Ascending aorta (tissue), 2 donors: ENCODE data around the gene NSD2. TPM values are rescaled to one million over a fixed set of nuclear protein-coding genes. Genes with fewer than 3 reads are reported as not detected.

ENCODE experiments used
- DNase-seq, 2 donors: peaks; one replicate each; pipeline ENCODE4 v3.0.0-alpha.2; 2019; ENCODE audit warnings: low spot score in 2 of 2
- H3K27ac ChIP-seq, 2 donors: fragments of 200-600 bp; sonication (generic); one replicate each; pipeline ENCODE4 v1.5.1; 2016 to 2017; ENCODE audit warnings: mild to moderate bottlenecking in 1 of 2
- H3K27me3 ChIP-seq: fragments of 200-600 bp; sonication (generic); one replicate; pipeline ENCODE4 v1.5.1; 2017
- H3K36me3 ChIP-seq, 2 donors: fragments of 200-600 bp; sonication (generic); one replicate each; pipeline ENCODE4 v1.5.1; 2016
- H3K4me1 ChIP-seq, 2 donors: fragments of 200-600 bp; sonication (generic); one replicate each; pipeline ENCODE4 v1.5.1; 2016 to 2017; ENCODE audit warnings: mild to moderate bottlenecking in 1 of 2
- H3K4me3 ChIP-seq, 2 donors: fragments of 200-600 bp; sonication (generic); one replicate each; pipeline ENCODE4 v1.5.1; 2016 to 2017; ENCODE audit warnings: mild to moderate bottlenecking in 1 of 2
- H3K9me3 ChIP-seq, 2 donors: fragments of 200-600 bp; sonication (generic); one replicate each; pipeline ENCODE4 v1.5.1; 2016
- CTCF ChIP-seq, 3 experiments: fragments of 200-600 bp in 2 of 3; fragments of 450-650 bp in 1 of 3; sonication (generic) in 2 of 3; IDR thresholded peaks; one replicate each; pipeline ENCODE4 v1.5.1; 2016 to 2019; ENCODE audit warnings: antibody characterized with exemption in 3 of 3, mild to moderate bottlenecking in 1 of 3, moderate library complexity in 1 of 3
- intact Hi-C: fragments of 100-400 bp; cut with DNase I; formaldehyde crosslinking; loops from one replicate; pipeline ENCODE4 v1.15.1; 2023
- total RNA-seq: library from RNA; depleted of rRNA; stranded (reverse); fragments of >200 nt; gene quantifications from one replicate; pipeline ENCODE4 v1.1.0, GENCODE V29; 2016

Gene NSD2
- total RNA-seq, 1 donor from 2014 or later = 19.9 TPM

GRCh38 chr4:1973661-1974060, 102.5 kb downstream of the NSD2 start:
- Histone ChIP-seq H3K27ac (no peak overlapping the region), H3K27me3 (no peaks in the 10 kb centered on the region), H3K4me1 (no peaks in the 10 kb centered on the region), H3K9me3 (no peaks in the 10 kb centered on the region), H3K36me3 (peaks cover 44 to 56% of the 10 kb centered on the region in 2 donors), H3K4me3 (no peak overlapping the region)
- TF ChIP-seq CTCF (IDR thresholded peaks at IDR 0.05) = no peak
- no peak for DNase-seq
- intact Hi-C loops = no loop called here

DNA sequence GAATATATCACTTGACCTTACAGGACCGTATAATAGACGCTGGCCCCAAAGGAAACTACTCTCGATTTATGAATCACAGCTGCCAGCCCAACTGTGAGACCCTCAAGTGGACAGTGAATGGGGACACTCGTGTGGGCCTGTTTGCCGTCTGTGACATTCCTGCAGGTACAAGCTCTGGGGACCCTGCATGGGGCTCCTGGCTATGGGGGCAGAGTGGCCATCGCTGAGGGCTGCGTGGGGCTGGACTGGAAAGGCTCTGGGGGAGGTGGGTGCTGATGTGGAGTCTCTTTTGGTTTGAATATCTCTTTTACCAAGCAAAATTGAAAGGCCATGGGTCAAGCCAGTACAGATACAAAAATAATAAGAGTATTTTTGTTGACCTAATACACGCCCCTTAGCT, 103.6 kb downstream of the NSD2 start:
- H3K27ac ChIP-seq = no peak overlapping the region
- no peak for TF ChIP-seq CTCF (IDR thresholded peaks at IDR 0.05)
- H3K27me3 ChIP-seq = no peaks in the 10 kb centered on the region
- H3K9me3 ChIP-seq = no peaks in the 10 kb centered on the region
- no peak overlapping the region for H3K4me3 ChIP-seq
- H3K4me1 ChIP-seq = no peaks in the 10 kb centered on the region
- peak in 1 of 2 donors; percentile 59 for DNase-seq
- intact Hi-C loops = no loop called here
- H3K36me3 ChIP-seq = peaks cover 53 to 68% of the 10 kb centered on the region in 2 donors

- DNase-seq = peak in 1 of 2 donors; percentile 42
- no peaks in the 10 kb centered on the region for H3K4me1 ChIP-seq
- H3K27ac ChIP-seq = no peak overlapping the region
- no peaks in the 10 kb centered on the region for H3K9me3 ChIP-seq
- no peak overlapping the region for H3K4me3 ChIP-seq
- H3K36me3 ChIP-seq = peaks cover 54 to 73% of the 10 kb centered on the region in 2 donors
- H3K27me3 ChIP-seq = no peaks in the 10 kb centered on the region
- TF ChIP-seq CTCF (IDR thresholded peaks at IDR 0.05) = no peak
- intact Hi-C loops = no loop called here
Measured at GRCh38 chr4:1975391-1975801, 104.2 kb downstream of the NSD2 start.

GRCh38 chr4:1975880-1976279, 104.7 kb downstream of the NSD2 start:
- no peak for TF ChIP-seq CTCF (IDR thresholded peaks at IDR 0.05)
- Histone ChIP-seq H3K36me3 (peaks cover 55 to 78% of the 10 kb centered on the region in 2 donors), H3K4me3 (no peak overlapping the region), H3K9me3 (no peaks in the 10 kb centered on the region), H3K4me1 (no peaks in the 10 kb centered on the region), H3K27me3 (no peaks in the 10 kb centered on the region), H3K27ac (no peak overlapping the region)
- DNase-seq = no peak
- intact Hi-C loops = no loop called here

DNA sequence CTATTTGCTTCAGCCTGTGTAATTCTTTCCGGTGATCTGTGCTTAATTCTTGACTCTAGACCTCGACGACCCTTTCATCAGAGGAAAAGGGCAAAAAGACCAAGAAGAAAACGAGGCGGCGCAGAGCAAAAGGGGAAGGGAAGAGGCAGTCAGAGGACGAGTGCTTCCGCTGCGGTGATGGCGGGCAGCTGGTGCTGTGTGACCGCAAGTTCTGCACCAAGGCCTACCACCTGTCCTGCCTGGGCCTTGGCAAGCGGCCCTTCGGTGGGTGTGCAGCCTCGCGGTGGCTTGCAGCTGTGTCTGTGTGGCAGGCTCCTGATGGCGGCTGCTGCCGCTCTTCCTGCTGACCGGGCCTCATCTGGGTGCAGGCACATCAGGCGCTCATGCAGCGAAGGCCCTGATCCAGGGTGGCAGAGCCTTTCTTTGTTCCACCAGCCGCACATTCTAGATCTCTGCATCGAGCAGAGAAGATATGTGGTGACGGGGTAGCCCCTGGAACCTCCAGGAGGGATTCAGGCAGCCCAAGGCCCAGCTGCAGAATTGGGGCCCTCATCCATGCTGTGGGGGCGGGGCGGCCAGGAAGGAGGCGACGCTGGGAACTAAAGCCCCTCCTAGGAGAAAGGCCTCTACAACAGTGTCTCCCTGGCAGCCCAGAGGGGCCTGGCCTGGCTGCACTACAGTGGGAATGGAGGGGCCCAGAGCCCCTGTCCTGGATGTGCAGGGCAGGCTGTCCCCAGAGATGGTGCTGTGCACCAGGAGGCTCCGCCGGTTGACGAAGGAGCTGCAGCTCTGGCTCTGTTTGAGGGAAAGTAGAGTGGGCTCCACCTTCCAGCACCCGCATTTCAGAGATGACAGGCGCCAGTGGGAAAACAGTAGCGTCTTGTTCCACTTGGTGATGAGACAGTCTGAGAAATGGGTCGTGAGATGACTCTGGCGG, 105.5 kb downstream of the NSD2 start:
- Histone ChIP-seq H3K36me3 (peaks cover 57 to 85% of the 10 kb centered on the region in 2 donors), H3K4me3 (no peak overlapping the region), H3K27ac (no peak overlapping the region), H3K27me3 (no peaks in the 10 kb centered on the region), H3K9me3 (no peaks in the 10 kb centered on the region), H3K4me1 (no peaks in the 10 kb centered on the region)
- intact Hi-C loops = no loop called here
- peak in 1 of 2 donors; percentile 48 for DNase-seq
- no peak for TF ChIP-seq CTCF (IDR thresholded peaks at IDR 0.05)
